Frontal cortex (tissue), 4 donors: ENCODE measurements around the gene IGSF8. TPM values are rescaled to one million over a fixed set of nuclear protein-coding genes. Genes with fewer than 3 reads are reported as not detected.

Experiments used
- DNase-seq, 2 donors: peaks; one replicate each; pipeline ENCODE4 v3.0.0; 2012; ENCODE audit warnings: low spot score in 2 of 2
- FAIRE-seq: peaks from 2 replicates; lab custom pipeline; 2012; peaks lifted over from hg19 to GRCh38; lab: Jason Lieb, UNC
- total RNA-seq: library from RNA; depleted of rRNA; stranded (reverse); fragments of >200 nt; gene quantifications from one replicate; pipeline ENCODE4 v1.2.3, GENCODE V29; 2014
- donor health status: control.
- donor health status: control.
- donor health status: control.

The IGSF8 gene
- total RNA-seq, 1 donor from 2014 or later, result 48.5 TPM

GRCh38 chr1:160092366-160093068 is 5.9 kb downstream of the IGSF8 start:
- no peak for FAIRE-seq
- DNase-seq, result peak in 1 of 2 donors; percentile 53

- FAIRE-seq, result no peak
- DNase-seq, result no peak
These were observed 6.7 kb downstream of the IGSF8 start for GRCh38 chr1:160091666-160092223.

- FAIRE-seq (no peak), DNase-seq (no peak)
These were observed 7.7 kb downstream of the IGSF8 start for GRCh38 chr1:160090760-160091159.

GRCh38 chr1:160089883-160090282 is 8.5 kb downstream of the IGSF8 start:
- FAIRE-seq, result no peak

GRCh38 chr1:160087118-160087662 is 11.2 kb downstream of the IGSF8 start:
- DNase-seq (no peak), FAIRE-seq (no peak)

More at GRCh38 chr1:160089883-160090282, 8.5 kb downstream of the IGSF8 start:
- DNase-seq, result no peak

GRCh38 chr1:160086456-160086892 is 11.9 kb downstream of the IGSF8 start:
- FAIRE-seq (no peak), DNase-seq (no peak)

- DNase-seq (peak; percentile 87 to 89), FAIRE-seq (no peak)
These were observed 12.5 kb downstream of the IGSF8 start for GRCh38 chr1:160085686-160086455.

GRCh38 chr1:160084771-160085321 is 13.6 kb downstream of the IGSF8 start:
- DNase-seq (no peak), FAIRE-seq (no peak)

GRCh38 chr1:160083968-160084770 is 14.2 kb downstream of the IGSF8 start:
- DNase-seq (no peak), FAIRE-seq (no peak)

- FAIRE-seq (no peak), DNase-seq (no peak)
These were observed 15.5 kb downstream of the IGSF8 start for GRCh38 chr1:160082926-160083325.

- FAIRE-seq (no peak), DNase-seq (no peak)
These were observed 15.9 kb downstream of the IGSF8 start for GRCh38 chr1:160082487-160082886.

GRCh38 chr1:160081261-160081936 is 17.0 kb downstream of the IGSF8 start, which contains the start of gene KCNJ9:
TSS of gene KCNJ9 (plus strand) at chr1:160081538. CDS start at chr1:160084031, 2,493 bp downstream.
- DNase-seq, result peak; percentile 81 to 84
- peak; percentile 34 for FAIRE-seq

- DNase-seq (no peak), FAIRE-seq (no peak)
These were observed 17.9 kb downstream of the IGSF8 start for GRCh38 chr1:160080381-160081100.

- DNase-seq (no peak), FAIRE-seq (no peak)
These were observed 19.0 kb downstream of the IGSF8 start for GRCh38 chr1:160079448-160079847.

GRCh38 chr1:160078512-160079195 is 19.8 kb downstream of the IGSF8 start:
- DNase-seq (no peak), FAIRE-seq (no peak)

GRCh38 chr1:160077486-160077885 is 20.9 kb downstream of the IGSF8 start:
- FAIRE-seq, result no peak
- no peak for DNase-seq

- no peak for DNase-seq
- no peak for FAIRE-seq
These were observed 22.1 kb downstream of the IGSF8 start for GRCh38 chr1:160076295-160076694.

GRCh38 chr1:160075836-160076235 is 22.6 kb downstream of the IGSF8 start:
- DNase-seq (no peak), FAIRE-seq (no peak)
